ENCODE data around the gene FASTK.
"Not testable (repeated sequence)": the region's sequence is repeated elsewhere in the genome, so short reads cannot be mapped to it uniquely, and the experiment has no call there.

The FASTK gene

DNA sequence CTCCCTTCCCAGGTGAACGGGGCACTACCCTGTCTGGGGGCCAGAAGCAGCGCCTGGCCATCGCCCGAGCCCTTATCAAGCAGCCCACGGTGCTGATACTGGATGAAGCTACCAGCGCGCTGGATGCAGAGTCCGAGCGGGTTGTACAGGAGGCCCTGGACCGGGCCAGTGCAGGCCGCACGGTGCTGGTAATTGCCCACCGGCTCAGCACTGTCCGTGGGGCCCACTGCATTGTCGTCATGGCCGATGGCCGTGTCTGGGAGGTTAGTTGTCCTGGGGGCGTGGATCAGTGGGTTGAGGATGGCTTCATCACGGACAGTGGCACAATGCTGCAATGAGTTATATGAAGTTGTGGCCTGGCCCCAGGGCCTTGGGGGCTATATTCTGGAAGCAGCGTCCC lies 36.6 kb downstream of the FASTK start:
- Histone ChIP-seq H3K4me3 (ENCODE audit: low read depth, low read length) (no peak overlapping the region), H3K36me3 (replicated peaks) (no peaks in the 10 kb centered on the region), H3K27me3 (replicated peaks) (no peaks in the 10 kb centered on the region), H3K27ac (no peak overlapping the region)
- no peak for DNase-seq
- TF ChIP-seq, protein P1, sequence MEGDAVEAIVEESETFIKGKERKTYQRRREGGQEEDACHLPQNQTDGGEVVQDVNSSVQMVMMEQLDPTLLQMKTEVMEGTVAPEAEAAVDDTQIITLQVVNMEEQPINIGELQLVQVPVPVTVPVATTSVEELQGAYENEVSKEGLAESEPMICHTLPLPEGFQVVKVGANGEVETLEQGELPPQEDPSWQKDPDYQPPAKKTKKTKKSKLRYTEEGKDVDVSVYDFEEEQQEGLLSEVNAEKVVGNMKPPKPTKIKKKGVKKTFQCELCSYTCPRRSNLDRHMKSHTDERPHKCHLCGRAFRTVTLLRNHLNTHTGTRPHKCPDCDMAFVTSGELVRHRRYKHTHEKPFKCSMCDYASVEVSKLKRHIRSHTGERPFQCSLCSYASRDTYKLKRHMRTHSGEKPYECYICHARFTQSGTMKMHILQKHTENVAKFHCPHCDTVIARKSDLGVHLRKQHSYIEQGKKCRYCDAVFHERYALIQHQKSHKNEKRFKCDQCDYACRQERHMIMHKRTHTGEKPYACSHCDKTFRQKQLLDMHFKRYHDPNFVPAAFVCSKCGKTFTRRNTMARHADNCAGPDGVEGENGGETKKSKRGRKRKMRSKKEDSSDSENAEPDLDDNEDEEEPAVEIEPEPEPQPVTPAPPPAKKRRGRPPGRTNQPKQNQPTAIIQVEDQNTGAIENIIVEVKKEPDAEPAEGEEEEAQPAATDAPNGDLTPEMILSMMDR (IDR thresholded peaks at IDR 0.05; ENCODE audit: low read depth, low read length, missing control alignments) = no peak
- in situ Hi-C loops (cut with HindIII; ENCODE audit: low pct_ligation_motif_present, low sequenced_read_pairs) = no loop called here

DNA sequence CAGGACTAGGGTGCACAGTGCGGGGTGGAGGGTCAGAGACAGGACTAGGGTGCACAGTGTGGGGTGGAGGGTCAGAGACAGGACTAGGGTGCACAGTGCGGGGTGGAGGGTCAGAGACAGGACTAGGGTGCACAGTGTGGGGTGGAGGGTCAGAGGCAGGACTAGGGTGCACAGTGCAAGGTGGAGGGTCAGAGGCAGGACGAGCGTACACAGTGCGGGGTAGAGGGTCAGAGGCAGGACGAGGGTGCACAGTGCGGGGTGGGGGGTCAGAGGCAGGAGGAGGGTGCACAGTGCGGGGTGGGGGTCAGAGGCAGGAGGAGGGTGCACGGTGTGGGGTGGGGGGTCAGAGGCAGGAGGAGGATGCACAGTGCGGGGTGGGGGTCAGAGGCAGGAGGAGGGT lies 37.2 kb downstream of the FASTK start:
- DNase-seq; H3K4me3 ChIP-seq (ENCODE audit: low read depth, low read length); in situ Hi-C loops (cut with HindIII; ENCODE audit: low pct_ligation_motif_present, low sequenced_read_pairs); H3K36me3 ChIP-seq (replicated peaks); H3K27ac ChIP-seq; H3K27me3 ChIP-seq (replicated peaks): not testable (repeated sequence)

DNA sequence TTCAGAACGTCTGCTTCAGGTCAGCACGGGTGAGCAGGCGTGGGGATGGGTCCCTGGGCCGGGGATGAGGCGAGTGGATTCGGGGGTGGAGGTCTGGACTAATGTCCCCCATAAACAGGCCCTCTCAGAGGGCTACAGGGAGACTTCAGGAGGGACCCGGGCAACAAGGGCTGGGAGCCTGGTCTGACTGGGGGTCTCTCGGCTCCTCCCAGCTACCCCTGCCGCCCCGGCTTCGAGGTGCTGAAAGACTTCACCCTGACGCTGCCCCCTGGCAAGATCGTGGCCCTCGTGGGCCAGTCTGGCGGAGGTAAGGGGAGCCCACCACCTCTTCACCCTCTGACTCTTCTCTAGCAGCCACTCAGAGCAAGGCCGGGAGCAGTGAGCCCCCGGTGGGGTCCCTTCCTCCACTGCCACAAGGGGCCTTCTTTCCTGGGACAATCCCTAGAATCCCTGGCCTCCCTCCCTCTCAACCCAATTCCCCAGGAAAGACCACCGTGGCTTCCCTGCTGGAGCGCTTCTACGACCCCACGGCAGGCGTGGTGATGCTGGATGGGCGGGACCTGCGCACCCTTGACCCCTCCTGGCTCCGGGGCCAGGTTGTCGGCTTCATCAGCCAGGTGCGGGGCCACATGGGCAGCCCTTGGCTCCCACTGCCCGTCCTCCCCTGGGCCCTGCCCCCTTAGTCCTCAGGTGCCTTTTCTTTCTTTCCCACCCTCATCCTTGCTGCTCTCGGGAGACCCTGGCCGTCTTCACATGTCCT lies 39.8 kb downstream of the FASTK start:
- Histone ChIP-seq H3K27me3 (replicated peaks) (no peaks in the 10 kb centered on the region), H3K27ac (no peak overlapping the region), H3K4me3 (ENCODE audit: low read depth, low read length) (no peak overlapping the region), H3K36me3 (replicated peaks) (peaks cover 18% of the 10 kb centered on the region)
- in situ Hi-C loops (cut with HindIII; ENCODE audit: low pct_ligation_motif_present, low sequenced_read_pairs) = no loop called here
- no peak for DNase-seq
- TF ChIP-seq, protein P1 (IDR thresholded peaks at IDR 0.05; ENCODE audit: low read depth, low read length, missing control alignments) = no peak

DNA sequence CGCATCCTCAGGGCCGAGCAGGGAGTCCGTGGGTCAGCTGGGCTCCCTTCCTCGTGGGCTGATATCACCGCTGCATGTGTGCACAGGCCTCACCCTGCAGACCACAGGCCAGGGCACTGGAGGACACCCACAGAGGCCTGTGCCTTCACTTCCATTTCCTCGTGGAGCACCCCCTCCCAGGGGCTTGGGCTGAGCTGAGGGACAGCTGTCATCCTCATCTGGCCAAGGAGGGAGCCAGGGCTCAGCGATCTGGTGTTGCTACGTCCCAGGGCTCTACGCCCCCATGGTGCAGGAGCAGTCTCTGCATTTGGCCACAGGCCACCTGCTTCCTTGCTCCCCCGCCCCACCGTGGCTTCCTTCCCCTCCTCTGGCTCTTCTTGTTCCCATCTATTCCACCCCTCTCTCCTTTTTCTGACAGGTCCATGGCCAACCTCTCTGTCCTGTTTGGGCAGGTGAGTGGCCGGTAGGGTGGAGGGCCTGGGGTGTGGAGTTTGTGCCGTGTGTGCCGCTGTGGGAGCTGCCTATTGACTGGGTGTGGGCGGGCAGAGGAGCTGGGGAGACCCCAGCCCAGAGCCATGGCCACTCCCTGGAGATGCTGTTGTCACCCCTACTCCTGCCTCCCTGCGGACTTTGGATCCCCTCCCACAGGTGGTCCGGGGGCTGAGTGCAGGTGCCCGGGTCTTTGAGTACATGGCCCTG lies 40.6 kb downstream of the FASTK start:
- TF ChIP-seq, protein P1 (IDR thresholded peaks at IDR 0.05; ENCODE audit: low read depth, low read length, missing control alignments) = no peak
- Histone ChIP-seq H3K36me3 (replicated peaks) (peaks cover 26% of the 10 kb centered on the region), H3K27ac (peak overlapping the region; percentile 86), H3K4me3 (ENCODE audit: low read depth, low read length) (no peak overlapping the region), H3K27me3 (replicated peaks) (no peaks in the 10 kb centered on the region)
- in situ Hi-C loops (cut with HindIII; ENCODE audit: low pct_ligation_motif_present, low sequenced_read_pairs) = no loop called here
- DNase-seq = no peak

DNA sequence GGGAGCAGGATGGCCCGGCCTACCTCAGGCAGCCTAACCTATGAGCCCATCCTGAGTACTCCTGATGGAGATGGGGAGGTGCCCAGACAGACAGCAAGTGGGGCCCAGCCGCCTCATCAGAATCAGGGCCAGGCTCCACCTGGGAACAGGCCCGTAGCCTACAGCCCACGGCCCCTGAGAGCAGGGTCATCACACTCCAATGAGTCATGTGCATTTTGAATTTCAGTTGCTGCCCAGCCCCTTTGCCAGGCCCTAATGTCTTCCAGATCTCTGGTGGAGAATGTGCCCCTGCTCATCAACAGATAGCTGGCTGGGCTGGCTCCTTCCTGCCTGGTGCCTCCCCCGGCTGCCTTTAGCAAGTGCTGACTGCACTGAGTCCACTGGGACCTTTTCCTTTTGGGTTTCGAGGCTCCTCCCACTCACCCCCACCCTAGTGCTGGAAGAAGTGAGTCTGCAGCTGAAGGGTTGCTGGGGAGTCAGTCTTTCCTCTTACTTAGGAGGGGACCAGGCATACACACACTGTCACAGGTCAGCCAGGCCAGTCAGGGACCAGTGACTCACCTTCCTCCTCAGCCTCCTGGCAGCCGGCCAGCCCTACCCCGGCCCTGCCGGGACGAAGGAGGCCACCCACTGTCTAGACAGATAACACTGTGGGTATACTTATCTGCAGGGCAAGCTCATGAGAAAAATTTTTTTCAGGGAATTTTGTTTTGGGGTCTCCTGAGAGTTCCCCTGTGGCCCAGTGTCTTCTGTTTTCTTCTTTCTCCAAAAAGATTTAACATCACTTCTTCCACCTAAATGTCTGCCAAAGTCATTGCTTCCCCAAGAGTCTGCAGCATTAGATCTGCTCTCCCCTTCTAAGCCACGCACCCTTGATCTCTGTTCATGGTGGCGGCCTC lies 41.4 kb downstream of the FASTK start:
- Histone ChIP-seq H3K4me3 (ENCODE audit: low read depth, low read length) (no peak overlapping the region), H3K27ac (peak overlapping the region; percentile 86), H3K36me3 (replicated peaks) (peaks cover 34% of the 10 kb centered on the region), H3K27me3 (replicated peaks) (no peaks in the 10 kb centered on the region)
- in situ Hi-C loops (cut with HindIII; ENCODE audit: low pct_ligation_motif_present, low sequenced_read_pairs) = no loop called here
- TF ChIP-seq, protein P1 (IDR thresholded peaks at IDR 0.05; ENCODE audit: low read depth, low read length, missing control alignments) = no peak
- peak; percentile 94 for DNase-seq

DNA sequence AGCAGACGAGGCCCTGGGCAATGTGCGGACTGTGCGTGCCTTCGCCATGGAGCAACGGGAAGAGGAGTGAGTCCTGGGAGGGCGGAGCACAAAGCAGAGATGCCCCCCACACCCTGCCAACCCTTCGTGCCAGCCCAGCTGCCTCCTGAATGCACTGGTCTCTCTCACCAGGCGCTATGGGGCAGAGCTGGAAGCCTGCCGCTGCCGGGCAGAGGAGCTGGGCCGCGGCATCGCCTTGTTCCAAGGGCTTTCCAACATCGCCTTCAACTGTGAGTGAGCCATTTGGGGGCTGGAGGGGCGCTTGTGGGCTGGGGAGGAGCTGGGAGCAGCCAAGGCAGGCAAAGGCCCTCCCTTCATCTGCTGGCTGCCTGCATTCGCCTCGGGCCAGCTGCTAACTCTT lies 44.7 kb downstream of the FASTK start:
- in situ Hi-C loops (cut with HindIII; ENCODE audit: low pct_ligation_motif_present, low sequenced_read_pairs) = no loop called here
- H3K4me3 ChIP-seq (ENCODE audit: low read depth, low read length) = no peak overlapping the region

More for the DNA sequence above, 44.7 kb downstream of the FASTK start:
- Histone ChIP-seq H3K27ac (no peak overlapping the region), H3K36me3 (replicated peaks) (peaks cover 43% of the 10 kb centered on the region), H3K27me3 (replicated peaks) (no peaks in the 10 kb centered on the region)
- TF ChIP-seq, protein P1 (IDR thresholded peaks at IDR 0.05; ENCODE audit: low read depth, low read length, missing control alignments) = no peak
- no peak for DNase-seq
